ENCODE results near the gene HMMR. TPM values are rescaled to one million over a fixed set of nuclear protein-coding genes. Genes with fewer than 3 reads are reported as not detected.

The HMMR gene
- total RNA-seq, 1 donor from 2014 or later = 0.32 TPM

- no peak for DNase-seq (ENCODE audit: low spot score)
These were observed 1.6 kb upstream of the HMMR start for GRCh38 chr5:163458778-163459385.

- no peak for DNase-seq (ENCODE audit: low spot score)
These were observed 992 bp upstream of the HMMR start for GRCh38 chr5:163459462-163459818.

- peak; percentile 99 for DNase-seq (ENCODE audit: low spot score)
These were observed 442 bp upstream of the HMMR start, which contains the start of gene NUDCD2 for GRCh38 chr5:163459819-163460561. TSS of gene NUDCD2 (minus strand) at chr5:163460102. CDS start at chr5:163460050, 52 bp downstream.

GRCh38 chr5:163463063-163463435 is 2.6 kb downstream of the HMMR start:
- DNase-seq (ENCODE audit: low spot score) = no peak

- no peak for DNase-seq (ENCODE audit: low spot score)
These were observed 7.2 kb downstream of the HMMR start for GRCh38 chr5:163467682-163468081.

- no peak for DNase-seq (ENCODE audit: low spot score)
These were observed 13.3 kb downstream of the HMMR start for GRCh38 chr5:163473635-163474243.

GRCh38 chr5:163475411-163475810 is 15.0 kb downstream of the HMMR start:
- no peak for DNase-seq (ENCODE audit: low spot score)

- no peak for DNase-seq (ENCODE audit: low spot score)
These were observed 17.9 kb downstream of the HMMR start for GRCh38 chr5:163478126-163478981.

- DNase-seq (ENCODE audit: low spot score) = no peak
These were observed 18.5 kb downstream of the HMMR start for GRCh38 chr5:163478982-163479271.

- no peak for DNase-seq (ENCODE audit: low spot score)
These were observed 28.8 kb downstream of the HMMR start for GRCh38 chr5:163489055-163489744.

GRCh38 chr5:163489745-163490075 is 29.3 kb downstream of the HMMR start:
- DNase-seq (ENCODE audit: low spot score) = no peak

- DNase-seq (ENCODE audit: low spot score) = no peak
These were observed 35.9 kb downstream of the HMMR start for GRCh38 chr5:163496286-163496685.

GRCh38 chr5:163497315-163497714 is 36.9 kb downstream of the HMMR start:
- DNase-seq (ENCODE audit: low spot score) = no peak

- DNase-seq (ENCODE audit: low spot score) = no peak
These were observed 38.5 kb downstream of the HMMR start for GRCh38 chr5:163498886-163499285.

- DNase-seq (ENCODE audit: low spot score) = no peak
These were observed 42.1 kb downstream of the HMMR start for GRCh38 chr5:163502521-163502920.

- DNase-seq (ENCODE audit: low spot score) = no peak
These were observed 43.0 kb downstream of the HMMR start for GRCh38 chr5:163503106-163504078.

- no peak for DNase-seq (ENCODE audit: low spot score)
These were observed 43.9 kb downstream of the HMMR start for GRCh38 chr5:163504079-163504931.

GRCh38 chr5:163505049-163505367 is 44.6 kb downstream of the HMMR start:
- no peak for DNase-seq (ENCODE audit: low spot score)

- DNase-seq (ENCODE audit: low spot score) = peak; percentile 99
These were observed 45.1 kb downstream of the HMMR start, which contains the start of gene MAT2B for GRCh38 chr5:163505368-163506094. TSS of gene MAT2B (plus strand) at chr5:163505619. CDS start at chr5:163505687, 68 bp downstream.

All from mesenteric fat pad (tissue), 1 donor.